GM18520 (cell line): ENCODE results near the gene CDKAL1.
A peak's percentile ranks its signal among the peaks of the same experiment; 100 is the strongest.

Source experiments
- ATAC-seq: cut with Tn5 transposase; IDR thresholded peaks from one replicate; pipeline ENCODE4 v1.9.1; 2021; ENCODE audit not compliant: unreplicated experiment

CDKAL1 gene

GRCh38 chr6:20946022-20946421 lies 411.8 kb downstream of the CDKAL1 start:
- ATAC-seq: peak; percentile 96

- no peak for ATAC-seq
Observed at GRCh38 chr6:20946890-20947289, 412.6 kb downstream of the CDKAL1 start.

- ATAC-seq: no peak
Observed at GRCh38 chr6:20947977-20948376, 413.7 kb downstream of the CDKAL1 start.

- no peak for ATAC-seq
Observed at GRCh38 chr6:20948556-20948955, 414.3 kb downstream of the CDKAL1 start.

- no peak for ATAC-seq
Observed at GRCh38 chr6:20949138-20949537, 414.9 kb downstream of the CDKAL1 start.

GRCh38 chr6:20952699-20953474 lies 418.6 kb downstream of the CDKAL1 start:
- no peak for ATAC-seq

GRCh38 chr6:20954315-20954714 lies 420.1 kb downstream of the CDKAL1 start:
- ATAC-seq: no peak

GRCh38 chr6:20955131-20955530 lies 420.9 kb downstream of the CDKAL1 start:
- ATAC-seq: no peak

GRCh38 chr6:20955751-20956150 lies 421.5 kb downstream of the CDKAL1 start:
- ATAC-seq: no peak

GRCh38 chr6:20960067-20960466 lies 425.8 kb downstream of the CDKAL1 start:
- ATAC-seq: no peak

GRCh38 chr6:20965276-20965675 lies 431.0 kb downstream of the CDKAL1 start:
- no peak for ATAC-seq

GRCh38 chr6:20965915-20966314 lies 431.7 kb downstream of the CDKAL1 start:
- no peak for ATAC-seq

- ATAC-seq: no peak
Observed at GRCh38 chr6:20969551-20969950, 435.3 kb downstream of the CDKAL1 start.

- no peak for ATAC-seq
Observed at GRCh38 chr6:20976391-20976918, 442.2 kb downstream of the CDKAL1 start.

GRCh38 chr6:20978151-20978614 lies 443.9 kb downstream of the CDKAL1 start:
- peak; percentile 84 for ATAC-seq

GRCh38 chr6:20979076-20979475 lies 444.8 kb downstream of the CDKAL1 start:
- no peak for ATAC-seq

- no peak for ATAC-seq
Observed at GRCh38 chr6:20983961-20984360, 449.7 kb downstream of the CDKAL1 start.

GRCh38 chr6:20985821-20986220 lies 451.6 kb downstream of the CDKAL1 start:
- no peak for ATAC-seq

GRCh38 chr6:20991910-20992309 lies 457.7 kb downstream of the CDKAL1 start:
- no peak for ATAC-seq

GRCh38 chr6:20996099-20996498 lies 461.8 kb downstream of the CDKAL1 start:
- no peak for ATAC-seq

GRCh38 chr6:20997143-20997769 lies 463.0 kb downstream of the CDKAL1 start:
- no peak for ATAC-seq

GRCh38 chr6:20997770-20998147 lies 463.5 kb downstream of the CDKAL1 start:
- ATAC-seq: no peak
